ENCODE data around the gene GPI. TPM values are rescaled to one million over a fixed set of nuclear protein-coding genes. Genes with fewer than 3 reads are reported as not detected.

The GPI gene
- total RNA-seq, 2 donors from 2014 or later: 106 to 188 TPM

DNA sequence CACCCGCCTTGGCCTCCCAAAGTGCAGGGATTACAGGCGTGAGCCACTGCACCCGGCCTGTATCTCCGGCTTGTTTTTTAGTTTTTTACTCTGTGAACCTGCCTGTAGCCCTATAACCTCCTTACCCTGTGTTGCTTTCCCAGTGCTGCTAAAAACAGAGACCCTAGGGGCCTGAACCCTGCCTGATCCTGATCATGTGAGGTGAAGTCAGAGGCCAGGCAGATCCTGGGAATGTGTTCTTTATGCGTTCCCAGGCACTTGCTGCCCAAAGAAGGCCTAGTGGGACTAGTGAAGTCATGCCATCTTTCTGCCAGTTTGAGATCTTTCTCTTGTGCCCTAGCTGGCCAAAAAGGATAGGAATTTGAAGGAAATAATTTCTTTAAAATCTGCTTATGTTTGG is 67.8 kb downstream of the GPI start:
- H3K4me1 ChIP-seq (replicated peaks): no peaks in the 10 kb centered on the region
- no peaks in the 10 kb centered on the region for H3K9me3 ChIP-seq
- TF ChIP-seq POLR2AphosphoS5 (IDR thresholded peaks at IDR 0.05): no peak
- TF ChIP-seq CTCF (IDR thresholded peaks at IDR 0.05): no peak
- TF ChIP-seq POLR2A (IDR thresholded peaks at IDR 0.05): no peak
- H3K4me3 ChIP-seq: no peak overlapping the region
- WGBS: 85% methylated on average over 5 of the region's 5 CpGs
- no peak overlapping the region for H3K27ac ChIP-seq
- no peaks in the 10 kb centered on the region for H3K27me3 ChIP-seq (replicated peaks; ENCODE audit: insufficient read depth)
- intact Hi-C loops (cut with DNase I): no loop called here
- no peak for DNase-seq (ENCODE audit: low spot score)
- peaks cover 4 to 6% of the 10 kb centered on the region in 2 donors for H3K36me3 ChIP-seq

DNA sequence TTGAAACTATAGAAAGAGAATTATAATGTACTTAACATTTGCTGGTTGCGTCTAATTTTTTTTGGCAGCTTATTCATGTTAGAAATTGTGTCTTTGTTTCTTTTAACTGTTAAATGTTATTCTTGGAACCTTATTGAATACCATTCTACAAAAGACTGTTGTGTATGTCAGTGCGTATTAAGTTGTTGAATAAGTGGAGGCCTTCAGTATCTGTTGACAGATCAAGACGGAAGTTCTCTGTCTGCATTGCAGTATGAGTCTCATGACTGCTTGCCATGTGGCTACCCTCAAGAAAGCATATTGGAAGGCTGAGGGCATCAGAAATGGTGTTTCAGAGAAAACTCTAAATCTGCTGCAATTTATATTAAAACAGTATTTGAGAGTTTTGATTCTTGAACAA is 71.7 kb downstream of the GPI start:
- intact Hi-C loops (cut with DNase I): no loop called here
- Histone ChIP-seq H3K4me3 (no peak overlapping the region), H3K4me1 (replicated peaks) (no peaks in the 10 kb centered on the region), H3K9me3 (no peaks in the 10 kb centered on the region), H3K27me3 (replicated peaks; ENCODE audit: insufficient read depth) (no peaks in the 10 kb centered on the region), H3K36me3 (peaks cover 6 to 10% of the 10 kb centered on the region in 2 donors), H3K27ac (no peak overlapping the region)
- TF ChIP-seq POLR2AphosphoS5 (IDR thresholded peaks at IDR 0.05): no peak
- TF ChIP-seq POLR2A (IDR thresholded peaks at IDR 0.05): no peak
- no peak for TF ChIP-seq CTCF (IDR thresholded peaks at IDR 0.05)
- WGBS: 84% methylated on average over 3 of the region's 3 CpGs
- no peak for DNase-seq (ENCODE audit: low spot score)

DNA sequence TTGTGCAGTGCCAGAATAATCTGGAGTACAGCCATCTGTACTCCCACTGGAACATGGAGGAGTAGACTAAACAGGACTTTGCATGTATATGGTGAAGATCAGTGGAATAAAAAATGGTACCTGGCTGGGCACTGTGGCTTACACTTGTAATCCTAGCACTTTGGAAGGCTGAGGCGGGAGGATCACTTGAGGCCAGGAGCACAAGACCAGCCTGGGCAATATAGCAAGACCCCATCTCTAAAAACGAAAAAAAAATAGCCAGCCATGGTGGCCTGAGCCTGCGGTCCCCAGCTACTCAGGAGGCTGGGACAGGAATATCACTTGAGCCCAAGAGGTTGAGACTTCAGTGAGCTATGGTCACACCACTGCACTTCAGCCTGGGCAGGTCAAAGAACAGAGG is 83.2 kb downstream of the GPI start:
- Histone ChIP-seq H3K9me3 (no peaks in the 10 kb centered on the region), H3K27me3 (replicated peaks; ENCODE audit: insufficient read depth) (no peaks in the 10 kb centered on the region), H3K4me1 (replicated peaks) (no peaks in the 10 kb centered on the region), H3K36me3 (peaks cover 0 to 7% of the 10 kb centered on the region in 2 donors), H3K27ac (no peak overlapping the region), H3K4me3 (no peak overlapping the region)
- intact Hi-C loops (cut with DNase I): no loop called here
- 98% methylated on average over 3 of the region's 3 CpGs for WGBS
- TF ChIP-seq POLR2A (IDR thresholded peaks at IDR 0.05) (no peak), CTCF (IDR thresholded peaks at IDR 0.05) (no peak), POLR2AphosphoS5 (IDR thresholded peaks at IDR 0.05) (no peak)
- no peak for DNase-seq (ENCODE audit: low spot score)

Other genes starting within 250 kb of the GPI start
- gene LSM14A, start 192.7 kb upstream of the GPI start, total RNA-seq: 100 to 1,000 TPM; 145 to 189 TPM
- 10 to 100 TPM; 17.9 to 29.5 TPM for gene GARRE1, start 110.6 kb upstream of the GPI start, total RNA-seq
- gene PDCD2L, start 39.2 kb downstream of the GPI start, total RNA-seq: 10 to 100 TPM; 15.5 to 16.2 TPM
- 100 to 1,000 TPM in 1 of 2 donors, 10 to 100 TPM in 1; 69.1 to 115 TPM for gene UBA2, start 63.2 kb downstream of the GPI start, total RNA-seq
- gene WTIP, start 116.6 kb downstream of the GPI start, total RNA-seq: 10 to 100 TPM; 22.9 to 40.8 TPM